ENCODE results near the gene IRF5.
"Not testable (repeated sequence)": the region's sequence is repeated elsewhere in the genome, so short reads cannot be mapped to it uniquely, and the experiment has no call there.

DNA sequence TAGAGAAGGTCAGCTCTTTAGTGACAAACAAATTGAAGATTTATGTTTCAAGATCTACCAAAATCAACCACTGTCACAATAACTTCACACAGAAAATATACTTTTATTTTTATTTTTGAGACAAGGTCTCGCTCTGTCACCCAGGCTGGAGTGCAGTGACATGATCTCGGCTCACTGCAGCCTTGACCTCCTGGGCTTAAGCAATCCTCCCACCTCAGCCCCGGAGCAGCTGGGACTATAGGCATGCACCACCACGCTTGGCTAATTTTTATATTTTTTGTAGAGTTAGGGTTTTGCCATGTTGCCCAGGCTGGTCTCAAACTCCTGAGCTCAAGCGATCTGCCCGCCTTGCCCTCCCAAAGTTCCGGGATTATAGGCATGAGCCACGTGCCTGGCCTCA is 56.8 kb downstream of the IRF5 start:
- TF ChIP-seq, protein P1, sequence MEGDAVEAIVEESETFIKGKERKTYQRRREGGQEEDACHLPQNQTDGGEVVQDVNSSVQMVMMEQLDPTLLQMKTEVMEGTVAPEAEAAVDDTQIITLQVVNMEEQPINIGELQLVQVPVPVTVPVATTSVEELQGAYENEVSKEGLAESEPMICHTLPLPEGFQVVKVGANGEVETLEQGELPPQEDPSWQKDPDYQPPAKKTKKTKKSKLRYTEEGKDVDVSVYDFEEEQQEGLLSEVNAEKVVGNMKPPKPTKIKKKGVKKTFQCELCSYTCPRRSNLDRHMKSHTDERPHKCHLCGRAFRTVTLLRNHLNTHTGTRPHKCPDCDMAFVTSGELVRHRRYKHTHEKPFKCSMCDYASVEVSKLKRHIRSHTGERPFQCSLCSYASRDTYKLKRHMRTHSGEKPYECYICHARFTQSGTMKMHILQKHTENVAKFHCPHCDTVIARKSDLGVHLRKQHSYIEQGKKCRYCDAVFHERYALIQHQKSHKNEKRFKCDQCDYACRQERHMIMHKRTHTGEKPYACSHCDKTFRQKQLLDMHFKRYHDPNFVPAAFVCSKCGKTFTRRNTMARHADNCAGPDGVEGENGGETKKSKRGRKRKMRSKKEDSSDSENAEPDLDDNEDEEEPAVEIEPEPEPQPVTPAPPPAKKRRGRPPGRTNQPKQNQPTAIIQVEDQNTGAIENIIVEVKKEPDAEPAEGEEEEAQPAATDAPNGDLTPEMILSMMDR (IDR thresholded peaks at IDR 0.05): not testable (repeated sequence)
- not testable (repeated sequence) for TF ChIP-seq POLR2AphosphoS5 (IDR thresholded peaks at IDR 0.05)

All from suprapubic skin (tissue), 3 donors.